ENCODE data around the gene KRTAP10-8. TPM values are rescaled to one million over a fixed set of nuclear protein-coding genes. Genes with fewer than 3 reads are reported as not detected.
"Not testable (repeated sequence)": the region's sequence is repeated elsewhere in the genome, so short reads cannot be mapped to it uniquely, and the experiment has no call there.

The KRTAP10-8 gene
- total RNA-seq, 1 experiment from 2014 or later = not detected

DNA sequence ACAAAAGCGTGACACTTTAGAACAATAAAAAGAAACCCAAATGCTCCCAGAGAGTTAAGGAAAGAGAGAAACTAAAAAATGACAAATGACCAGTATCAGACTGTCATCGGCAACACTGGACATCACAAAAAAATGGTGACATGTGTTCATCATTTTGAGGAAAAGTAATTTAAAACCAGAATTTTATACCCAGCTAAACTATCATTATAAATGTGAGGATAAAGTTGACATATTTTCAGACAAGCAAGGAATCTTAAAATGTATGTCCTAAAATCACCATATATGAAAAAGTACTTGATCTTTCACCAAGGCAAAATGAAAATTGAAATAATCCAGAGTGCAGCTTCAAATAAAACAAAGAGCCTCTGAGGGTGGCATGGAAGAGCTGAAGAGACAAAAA, 33.0 kb downstream of the KRTAP10-8 start:
- in situ Hi-C loops (cut with HindIII; ENCODE audit: low pct_unique_long_range_greater_than_20kb, low sequenced_read_pairs) (no loop called here), intact Hi-C loops (cut with micrococcal nuclease; ENCODE audit: unreplicated experiment) (no loop called here)
- no peak overlapping the region for H3K27ac ChIP-seq (ENCODE audit: low read length)
- ATAC-seq (no peak), DNase-seq (ENCODE audit: low read depth, low spot score) (no peak)
- no peaks in the 10 kb centered on the region for H3K4me1 ChIP-seq (ENCODE audit: control insufficient read depth, insufficient read depth, low read length)
- CTCF ChIA-PET = no interaction called here
- no peak overlapping the region for H3K4me3 ChIP-seq (ENCODE audit: low read depth in 2 of 2, low read length in 2 of 2)
- TF ChIP-seq, protein P1, sequence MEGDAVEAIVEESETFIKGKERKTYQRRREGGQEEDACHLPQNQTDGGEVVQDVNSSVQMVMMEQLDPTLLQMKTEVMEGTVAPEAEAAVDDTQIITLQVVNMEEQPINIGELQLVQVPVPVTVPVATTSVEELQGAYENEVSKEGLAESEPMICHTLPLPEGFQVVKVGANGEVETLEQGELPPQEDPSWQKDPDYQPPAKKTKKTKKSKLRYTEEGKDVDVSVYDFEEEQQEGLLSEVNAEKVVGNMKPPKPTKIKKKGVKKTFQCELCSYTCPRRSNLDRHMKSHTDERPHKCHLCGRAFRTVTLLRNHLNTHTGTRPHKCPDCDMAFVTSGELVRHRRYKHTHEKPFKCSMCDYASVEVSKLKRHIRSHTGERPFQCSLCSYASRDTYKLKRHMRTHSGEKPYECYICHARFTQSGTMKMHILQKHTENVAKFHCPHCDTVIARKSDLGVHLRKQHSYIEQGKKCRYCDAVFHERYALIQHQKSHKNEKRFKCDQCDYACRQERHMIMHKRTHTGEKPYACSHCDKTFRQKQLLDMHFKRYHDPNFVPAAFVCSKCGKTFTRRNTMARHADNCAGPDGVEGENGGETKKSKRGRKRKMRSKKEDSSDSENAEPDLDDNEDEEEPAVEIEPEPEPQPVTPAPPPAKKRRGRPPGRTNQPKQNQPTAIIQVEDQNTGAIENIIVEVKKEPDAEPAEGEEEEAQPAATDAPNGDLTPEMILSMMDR (IDR thresholded peaks at IDR 0.05) = no peak
- TF ChIP-seq TCF7L2 (IDR thresholded peaks at IDR 0.05; ENCODE audit: low read depth, low read length) (no peak), SIN3A (IDR thresholded peaks at IDR 0.05; ENCODE audit: borderline replicate concordance, insufficient read depth, low read depth, low read length) (no peak), POLR2AphosphoS5 (IDR thresholded peaks at IDR 0.05; ENCODE audit: low read depth, low read length) (no peak)
- TF ChIP-seq, protein P2, sequence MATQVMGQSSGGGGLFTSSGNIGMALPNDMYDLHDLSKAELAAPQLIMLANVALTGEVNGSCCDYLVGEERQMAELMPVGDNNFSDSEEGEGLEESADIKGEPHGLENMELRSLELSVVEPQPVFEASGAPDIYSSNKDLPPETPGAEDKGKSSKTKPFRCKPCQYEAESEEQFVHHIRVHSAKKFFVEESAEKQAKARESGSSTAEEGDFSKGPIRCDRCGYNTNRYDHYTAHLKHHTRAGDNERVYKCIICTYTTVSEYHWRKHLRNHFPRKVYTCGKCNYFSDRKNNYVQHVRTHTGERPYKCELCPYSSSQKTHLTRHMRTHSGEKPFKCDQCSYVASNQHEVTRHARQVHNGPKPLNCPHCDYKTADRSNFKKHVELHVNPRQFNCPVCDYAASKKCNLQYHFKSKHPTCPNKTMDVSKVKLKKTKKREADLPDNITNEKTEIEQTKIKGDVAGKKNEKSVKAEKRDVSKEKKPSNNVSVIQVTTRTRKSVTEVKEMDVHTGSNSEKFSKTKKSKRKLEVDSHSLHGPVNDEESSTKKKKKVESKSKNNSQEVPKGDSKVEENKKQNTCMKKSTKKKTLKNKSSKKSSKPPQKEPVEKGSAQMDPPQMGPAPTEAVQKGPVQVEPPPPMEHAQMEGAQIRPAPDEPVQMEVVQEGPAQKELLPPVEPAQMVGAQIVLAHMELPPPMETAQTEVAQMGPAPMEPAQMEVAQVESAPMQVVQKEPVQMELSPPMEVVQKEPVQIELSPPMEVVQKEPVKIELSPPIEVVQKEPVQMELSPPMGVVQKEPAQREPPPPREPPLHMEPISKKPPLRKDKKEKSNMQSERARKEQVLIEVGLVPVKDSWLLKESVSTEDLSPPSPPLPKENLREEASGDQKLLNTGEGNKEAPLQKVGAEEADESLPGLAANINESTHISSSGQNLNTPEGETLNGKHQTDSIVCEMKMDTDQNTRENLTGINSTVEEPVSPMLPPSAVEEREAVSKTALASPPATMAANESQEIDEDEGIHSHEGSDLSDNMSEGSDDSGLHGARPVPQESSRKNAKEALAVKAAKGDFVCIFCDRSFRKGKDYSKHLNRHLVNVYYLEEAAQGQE (IDR thresholded peaks at IDR 0.05; ENCODE audit: insufficient read depth in 1 of 2, low read depth in 2 of 2, low read length in 1 of 2) = no peak
- POLR2A ChIA-PET = no interaction called here
- H3K9me3 ChIP-seq (ENCODE audit: control insufficient read depth, insufficient read depth, low read depth, low read length) = no peaks in the 10 kb centered on the region
- no TSS peak for BruUV-seq (replicated peaks)
- no peaks in the 10 kb centered on the region for H3K36me3 ChIP-seq (ENCODE audit: control insufficient read depth, insufficient read depth, low read length)
- H3K27me3 ChIP-seq (ENCODE audit: control insufficient read depth, insufficient read depth, low read length) = no peaks in the 10 kb centered on the region

DNA sequence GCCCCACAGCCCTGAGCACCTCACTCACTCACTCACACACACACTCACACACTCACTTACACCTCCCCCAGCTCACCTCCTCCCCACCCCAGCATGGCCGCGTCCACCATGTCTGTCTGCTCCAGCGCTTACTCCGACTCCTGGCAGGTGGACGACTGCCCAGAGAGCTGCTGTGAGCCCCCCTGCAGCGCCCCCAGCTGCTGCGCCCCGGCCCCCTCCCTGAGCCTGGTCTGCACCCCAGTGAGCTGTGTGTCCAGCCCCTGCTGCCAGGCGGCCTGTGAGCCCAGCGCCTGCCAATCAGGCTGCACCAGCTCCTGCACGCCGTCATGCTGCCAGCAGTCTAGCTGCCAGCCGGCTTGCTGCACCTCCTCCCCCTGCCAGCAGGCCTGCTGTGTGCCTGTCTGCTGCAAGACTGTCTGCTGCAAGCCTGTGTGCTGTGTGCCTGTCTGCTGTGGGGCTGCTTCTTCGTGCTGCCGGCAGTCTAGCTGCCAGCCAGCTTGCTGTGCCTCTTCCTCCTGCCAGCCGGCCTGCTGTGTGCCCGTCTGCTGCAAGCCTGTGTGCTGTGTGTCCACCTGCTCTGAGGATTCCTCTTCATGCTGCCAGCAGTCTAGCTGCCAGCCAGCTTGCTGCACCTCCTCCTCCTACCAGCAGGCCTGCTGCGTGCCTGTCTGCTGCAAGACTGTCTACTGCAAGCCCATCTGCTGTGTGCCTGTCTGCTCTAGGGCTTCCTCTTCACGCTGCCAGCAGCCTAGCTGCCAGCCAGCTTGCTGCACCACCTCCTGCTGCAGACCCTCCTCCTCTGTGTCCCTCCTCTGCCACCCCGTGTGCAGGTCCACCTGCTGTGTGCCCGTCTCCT, 34.7 kb downstream of the KRTAP10-8 start, which contains the start of gene KRTAP10-11:
Gene KRTAP10-11, plus strand, starts transcription at position 49 of the 856 bp plus-strand sequence. Its CDS starts 45 bp downstream, at position 94.
- BruUV-seq (replicated peaks); POLR2A ChIA-PET; H3K36me3 ChIP-seq (ENCODE audit: control insufficient read depth, insufficient read depth, low read length); H3K27me3 ChIP-seq (ENCODE audit: control insufficient read depth, insufficient read depth, low read length); ATAC-seq; H3K4me1 ChIP-seq (ENCODE audit: control insufficient read depth, insufficient read depth, low read length); H3K4me3 ChIP-seq (ENCODE audit: low read depth in 2 of 2, low read length in 2 of 2); H3K27ac ChIP-seq (ENCODE audit: low read length); H3K9me3 ChIP-seq (ENCODE audit: control insufficient read depth, insufficient read depth, low read depth, low read length); in situ Hi-C loops (cut with HindIII; ENCODE audit: low pct_unique_long_range_greater_than_20kb, low sequenced_read_pairs); intact Hi-C loops (cut with micrococcal nuclease; ENCODE audit: unreplicated experiment); DNase-seq (ENCODE audit: low read depth, low spot score): not testable (repeated sequence)
- CTCF ChIA-PET = interaction anchor here (0.7 kb wide), 1 partner anchor 44 kb away, joined by 3 read pairs; no protein-coding TSS in a partner anchor

DNA sequence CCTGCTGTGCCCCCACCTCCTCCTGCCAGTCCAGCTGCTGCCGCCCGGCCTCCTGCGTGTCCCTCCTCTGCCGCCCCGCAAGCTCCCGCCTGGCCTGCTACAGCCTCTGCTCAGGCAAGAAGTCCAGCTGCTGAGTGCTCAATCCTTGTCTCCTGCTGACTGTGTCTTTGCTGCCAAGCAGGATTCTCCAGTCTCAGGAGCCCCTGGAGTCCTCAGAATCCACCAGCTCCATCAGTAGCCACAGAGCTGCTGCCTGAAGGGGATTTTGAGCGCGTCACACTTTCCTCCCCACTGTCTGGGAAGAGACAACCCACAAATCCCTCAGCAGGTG, 35.3 kb downstream of the KRTAP10-8 start:
- in situ Hi-C loops (cut with HindIII; ENCODE audit: low pct_unique_long_range_greater_than_20kb, low sequenced_read_pairs) = no loop called here
- BruUV-seq (replicated peaks) = no TSS peak

More for the DNA sequence above, 35.3 kb downstream of the KRTAP10-8 start:
- Histone ChIP-seq H3K9me3 (ENCODE audit: control insufficient read depth, insufficient read depth, low read depth, low read length) (no peaks in the 10 kb centered on the region), H3K4me1 (ENCODE audit: control insufficient read depth, insufficient read depth, low read length) (no peaks in the 10 kb centered on the region), H3K27me3 (ENCODE audit: control insufficient read depth, insufficient read depth, low read length) (no peaks in the 10 kb centered on the region), H3K27ac (ENCODE audit: low read length) (no peak overlapping the region), H3K4me3 (ENCODE audit: low read depth in 2 of 2, low read length in 2 of 2) (no peak overlapping the region), H3K36me3 (ENCODE audit: control insufficient read depth, insufficient read depth, low read length) (no peaks in the 10 kb centered on the region)
- ChIA-PET POLR2A (no interaction called here), CTCF (no interaction called here)
- ATAC-seq (no peak), DNase-seq (ENCODE audit: low read depth, low spot score) (no peak)
- TF ChIP-seq, protein P1 (IDR thresholded peaks at IDR 0.05) = no peak
- TF ChIP-seq, protein P2 (IDR thresholded peaks at IDR 0.05; ENCODE audit: insufficient read depth in 1 of 2, low read depth in 2 of 2, low read length in 1 of 2) = no peak
- no peak for TF ChIP-seq TCF7L2 (IDR thresholded peaks at IDR 0.05; ENCODE audit: low read depth, low read length)
- TF ChIP-seq POLR2AphosphoS5 (IDR thresholded peaks at IDR 0.05; ENCODE audit: low read depth, low read length) = no peak
- TF ChIP-seq SIN3A (IDR thresholded peaks at IDR 0.05; ENCODE audit: borderline replicate concordance, insufficient read depth, low read depth, low read length) = no peak
- intact Hi-C loops (cut with micrococcal nuclease; ENCODE audit: unreplicated experiment) = no loop called here
